H54 (cell line): Measurements from ENCODE around the gene BMF.
A peak's percentile ranks its signal among the peaks of the same experiment; 100 is the strongest.
"Not testable (repeated sequence)": the region's sequence is repeated elsewhere in the genome, so short reads cannot be mapped to it uniquely, and the experiment has no call there.

Source experiments
- DNase-seq: peaks from one replicate; pipeline ENCODE4 v3.0.0; 2011; ENCODE audit warnings: low spot score, mixed read lengths; ENCODE audit not compliant: insufficient read length
- FAIRE-seq: peaks from 3 replicates; lab custom pipeline; 2011; peaks lifted over from hg19 to GRCh38; lab: Jason Lieb, UNC
- POLR2A ChIP-seq: IDR thresholded peaks from 2 replicates; pipeline ENCODE4 v1.6.1; 2011; ENCODE audit warnings: low read depth, mild to moderate bottlenecking, low read length

BMF gene, protein sequence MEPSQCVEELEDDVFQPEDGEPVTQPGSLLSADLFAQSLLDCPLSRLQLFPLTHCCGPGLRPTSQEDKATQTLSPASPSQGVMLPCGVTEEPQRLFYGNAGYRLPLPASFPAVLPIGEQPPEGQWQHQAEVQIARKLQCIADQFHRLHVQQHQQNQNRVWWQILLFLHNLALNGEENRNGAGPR

DNA sequence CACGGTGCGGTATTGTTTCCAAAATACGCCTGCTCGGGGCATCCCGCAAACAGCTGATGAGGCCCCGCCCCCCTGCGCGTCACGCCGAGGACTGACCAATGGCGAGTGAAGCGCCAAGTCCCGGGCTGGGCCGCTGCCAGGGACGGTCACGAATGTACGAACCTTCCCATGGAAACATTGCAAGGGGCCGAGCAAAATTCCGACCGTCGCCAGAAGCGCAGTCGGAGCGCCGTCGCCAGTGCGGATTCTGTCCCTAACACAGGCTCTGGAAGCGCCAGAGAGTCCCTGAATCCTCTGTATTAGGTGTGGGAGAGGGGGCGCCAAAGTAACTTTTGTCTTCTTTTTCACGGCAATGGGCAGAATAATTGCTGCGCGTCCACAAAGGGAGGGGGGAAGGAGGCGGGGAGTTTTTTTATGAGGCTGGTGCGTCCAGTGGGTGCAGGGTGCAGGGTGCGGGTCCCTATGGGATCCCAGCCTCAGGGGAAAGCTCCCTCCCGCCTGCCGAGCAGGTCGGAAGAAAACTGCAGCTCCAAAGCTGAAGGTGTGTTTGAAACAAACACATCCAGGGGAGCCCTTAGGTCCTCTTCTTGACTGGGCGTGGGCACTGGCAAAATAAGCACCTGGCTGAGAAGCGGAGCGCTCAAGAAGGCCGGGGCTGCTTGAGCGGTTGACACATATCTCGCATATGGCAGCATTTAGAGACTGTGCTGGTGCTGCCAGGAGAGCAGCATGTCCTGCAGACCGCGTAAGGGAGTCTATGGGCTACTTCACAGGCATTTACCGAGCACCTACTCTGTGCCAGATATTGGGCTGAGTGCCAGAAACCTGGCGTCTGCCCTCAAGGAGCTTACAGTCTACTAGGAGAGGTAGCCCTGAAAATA is at the start of gene BMF:
Gene BMF, minus strand, starts transcription at position 25 of the 881 bp plus-strand sequence. CDS start 2,793 bp downstream, outside the sequence.
- FAIRE-seq, result peak; percentile 53
- no peak for TF ChIP-seq POLR2A
- peak; percentile 91 for DNase-seq

DNA sequence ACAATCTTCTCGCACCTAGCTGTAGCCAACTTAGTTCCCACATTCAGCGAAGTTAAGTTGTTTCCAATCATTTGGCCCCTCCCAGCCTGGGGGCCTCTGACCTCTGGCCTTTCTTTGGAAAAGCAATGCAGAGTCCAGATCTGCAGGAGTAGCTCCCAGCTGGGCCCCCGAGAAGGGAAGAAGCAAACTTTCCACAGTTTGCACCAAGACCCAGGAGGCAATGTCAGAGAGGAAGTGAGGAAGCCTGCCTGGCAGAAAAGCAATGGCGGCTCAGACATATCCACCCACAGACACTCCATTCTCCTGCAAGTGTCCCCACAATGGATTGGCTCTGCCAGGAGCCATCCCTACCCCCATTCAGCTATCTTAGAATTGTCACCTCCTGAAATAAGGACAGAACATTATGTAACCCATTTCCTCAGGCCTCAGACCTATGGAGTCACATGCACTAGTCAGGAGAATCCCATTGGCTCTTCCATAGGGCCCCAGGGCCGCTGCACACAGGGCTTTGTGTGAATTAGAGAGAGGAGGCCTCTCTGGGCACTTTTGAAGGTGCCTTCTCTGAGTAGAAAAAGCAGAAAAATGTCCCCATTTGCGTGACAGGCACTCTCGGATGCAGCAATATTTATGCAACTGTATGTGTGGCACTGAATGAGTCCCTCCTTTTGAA is 49.2 kb upstream of the BMF start:
- FAIRE-seq, result no peak
- no peak for DNase-seq
- no peak for TF ChIP-seq POLR2A

DNA sequence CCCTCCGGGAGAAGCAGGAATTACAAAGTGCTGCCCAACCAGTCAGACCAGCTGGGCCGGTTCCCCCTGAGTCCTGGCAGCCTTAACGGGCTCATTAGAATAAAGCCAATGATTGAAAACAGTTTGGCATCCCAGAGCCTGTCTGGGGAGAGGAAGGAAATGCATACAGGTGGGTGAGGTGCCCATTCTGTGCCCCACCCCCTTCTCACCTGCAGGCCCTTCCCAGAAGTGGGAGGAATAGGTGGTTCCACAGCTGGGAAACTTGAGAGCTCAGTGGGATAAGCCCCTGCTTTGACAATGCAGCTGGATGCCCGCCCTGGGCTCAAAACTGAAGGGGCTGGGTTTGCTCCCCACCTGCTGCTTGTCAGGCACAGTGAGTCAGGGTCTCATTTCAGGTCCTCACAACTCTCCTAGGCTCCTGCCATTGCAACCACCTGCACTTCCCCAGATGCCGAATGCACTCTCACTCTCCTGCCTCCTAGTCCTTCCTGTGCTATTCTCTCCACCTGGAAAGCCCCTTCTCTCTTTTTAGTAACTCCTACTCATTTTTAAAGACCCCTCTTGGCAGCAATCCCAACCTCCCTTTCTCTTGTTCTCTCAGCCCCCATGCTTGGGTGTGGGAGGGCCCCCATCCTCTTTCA is 46.7 kb upstream of the BMF start:
- DNase-seq, result no peak
- no peak for TF ChIP-seq POLR2A
- no peak for FAIRE-seq

DNA sequence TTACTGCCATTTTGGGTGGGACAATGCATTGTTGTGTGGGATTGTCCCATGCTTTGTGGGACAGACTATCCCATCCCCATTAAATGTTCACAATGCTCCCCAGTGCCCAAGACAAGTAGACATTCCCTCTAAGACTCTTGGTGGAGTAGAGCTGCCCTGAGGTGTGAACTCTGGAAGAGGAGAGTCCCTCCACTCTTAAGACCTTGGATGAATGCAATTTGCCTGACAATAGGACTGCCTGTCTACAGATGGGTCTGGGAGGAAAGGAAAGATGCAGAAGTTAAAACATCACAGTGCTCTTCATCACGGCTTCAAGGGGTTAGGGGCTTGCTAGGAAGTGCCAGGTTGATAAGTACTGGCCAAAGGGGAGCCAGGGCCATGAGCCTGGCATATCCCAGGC is 46.1 kb upstream of the BMF start:
- DNase-seq, FAIRE-seq: not testable (repeated sequence)

DNA sequence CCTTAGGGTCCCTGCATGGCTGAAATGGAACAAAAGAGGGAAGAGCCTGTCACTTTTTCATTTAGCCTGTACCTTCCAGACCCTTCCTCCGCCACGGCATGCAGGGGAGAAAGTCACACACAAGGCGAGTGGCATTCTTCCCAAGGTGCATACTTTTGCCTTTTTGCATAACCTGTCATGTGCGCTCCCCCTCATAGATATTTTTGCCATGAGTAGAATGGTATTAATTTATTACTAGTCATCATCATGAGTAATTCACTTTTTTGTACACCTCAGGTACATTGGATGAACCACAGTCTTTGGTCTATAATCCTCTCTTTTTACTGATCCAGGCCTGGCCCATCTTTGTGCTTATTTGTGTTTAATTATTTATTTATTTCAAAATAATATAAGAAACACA is 43.3 kb upstream of the BMF start:
- no peak for TF ChIP-seq POLR2A

DNA sequence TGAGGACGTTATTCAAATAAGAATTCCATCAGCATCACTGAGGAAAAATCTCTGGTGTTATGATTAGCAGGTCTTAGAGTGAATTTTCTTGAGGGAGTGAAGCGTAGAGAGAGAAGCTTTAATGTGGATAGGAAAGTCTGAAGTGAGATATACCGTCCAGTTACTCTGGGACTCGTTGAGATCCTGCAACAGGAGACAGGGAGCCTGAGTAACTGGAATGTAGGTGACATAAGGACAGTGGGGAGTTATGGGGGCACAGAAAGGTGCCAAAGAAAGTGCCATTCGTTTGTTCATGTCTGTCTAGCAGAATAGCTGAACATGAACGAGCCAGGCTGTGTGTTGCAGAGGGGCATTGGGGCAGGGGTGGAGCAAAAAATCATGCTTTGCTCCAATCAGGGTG is 42.8 kb upstream of the BMF start:
- TF ChIP-seq POLR2A, result no peak
- FAIRE-seq (no peak), DNase-seq (no peak)

More for the DNA sequence above, 43.3 kb upstream of the BMF start:
- no peak for DNase-seq
- FAIRE-seq, result no peak

DNA sequence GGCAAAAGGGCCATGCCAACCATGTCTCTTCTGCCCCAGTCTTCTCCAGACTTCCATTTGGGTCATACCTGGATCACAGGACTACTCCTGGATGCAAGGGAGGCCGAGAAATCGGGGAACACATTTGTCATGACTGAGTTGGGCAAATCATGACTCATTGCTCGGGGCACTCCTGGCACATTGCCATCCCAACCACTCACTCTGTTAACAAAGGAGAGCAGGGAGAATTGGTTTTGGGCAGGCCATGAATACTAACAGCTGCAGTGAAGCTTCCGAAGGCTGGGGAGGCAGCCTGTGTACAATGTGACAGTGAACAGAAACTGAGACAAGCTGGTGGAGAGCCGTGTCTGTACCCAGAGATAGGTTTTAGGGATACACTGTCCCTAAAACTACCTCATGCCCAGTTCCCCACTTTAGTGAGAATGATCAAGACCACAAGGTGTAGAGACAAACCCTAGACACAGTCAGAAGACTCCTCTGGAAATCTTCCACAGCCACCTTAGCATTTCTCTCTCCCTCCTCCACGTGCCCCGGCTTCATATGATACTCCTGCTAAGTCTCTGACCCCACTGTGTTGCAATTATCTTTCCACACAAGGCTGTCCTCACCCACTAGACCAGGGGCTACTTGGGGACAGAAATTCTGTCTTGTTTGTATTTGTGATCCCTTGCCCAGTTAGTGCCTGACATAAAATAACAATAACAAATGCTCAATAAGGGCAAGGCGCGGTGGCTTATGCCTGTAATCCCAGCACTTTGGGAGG is 41.7 kb upstream of the BMF start:
- no peak for TF ChIP-seq POLR2A
- DNase-seq, result peak; percentile 63
- FAIRE-seq, result peak; percentile 82

DNA sequence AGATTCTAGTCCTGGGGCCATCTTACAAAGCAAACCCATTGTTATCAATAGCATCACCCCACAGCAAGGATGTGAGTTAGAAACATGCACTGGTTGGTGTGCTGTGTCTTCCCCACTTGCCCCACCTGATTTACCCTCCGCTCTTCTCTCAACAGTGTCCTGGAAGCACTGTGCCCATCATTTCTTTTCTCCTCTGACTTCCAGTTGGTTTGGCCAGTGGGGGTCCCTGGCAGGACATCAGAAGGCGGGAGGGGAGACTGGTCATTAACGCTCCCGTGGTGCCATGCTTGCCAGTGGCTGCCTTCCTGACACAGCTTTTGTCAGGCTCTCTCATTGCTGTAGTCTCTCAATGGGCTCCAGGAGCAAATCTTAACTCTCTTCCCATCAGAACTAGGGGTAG is 40.7 kb upstream of the BMF start:
- FAIRE-seq (no peak), DNase-seq (no peak)
- TF ChIP-seq POLR2A, result no peak

DNA sequence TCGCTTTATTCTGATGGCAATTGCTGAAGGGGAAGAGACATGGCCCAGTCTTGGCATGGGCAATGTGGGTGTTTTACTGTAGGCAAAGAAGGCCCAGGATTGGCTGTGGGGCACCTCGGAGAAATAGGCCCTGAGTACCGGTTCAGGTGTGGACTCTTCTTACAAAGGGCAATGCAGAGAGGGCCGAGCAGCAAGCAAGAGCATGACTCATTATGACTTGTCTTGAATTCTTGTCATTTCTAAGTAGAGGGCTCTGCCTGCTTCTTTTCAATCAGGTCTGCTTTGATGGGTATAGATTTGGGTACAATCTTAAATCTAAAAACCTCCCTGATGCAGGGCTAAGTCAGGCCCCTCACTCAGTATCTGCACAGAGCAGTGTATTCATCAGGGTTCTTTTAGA is 37.4 kb upstream of the BMF start:
- FAIRE-seq, result peak; percentile 15
- no peak for TF ChIP-seq POLR2A
- DNase-seq, result peak; percentile 39

DNA sequence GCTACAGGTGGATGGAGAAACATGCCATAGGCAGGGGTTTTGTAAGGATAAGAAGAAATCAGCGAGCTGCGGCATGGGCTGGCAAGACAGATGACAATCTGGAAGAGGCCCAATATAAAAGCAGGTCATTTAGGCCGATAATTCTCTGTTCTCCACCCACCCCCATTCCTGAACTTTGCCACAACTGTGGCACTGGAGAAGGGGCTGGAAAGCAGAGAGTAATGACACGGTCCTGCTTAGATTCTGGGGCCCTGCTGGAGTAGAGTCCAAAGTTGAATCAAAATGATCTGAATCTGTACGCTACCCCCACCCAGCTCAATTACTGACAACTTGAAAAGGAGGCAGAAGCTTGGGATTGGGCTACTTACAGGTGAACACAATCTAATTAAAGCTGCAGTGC is 33.7 kb upstream of the BMF start:
- no peak for DNase-seq
- no peak for TF ChIP-seq POLR2A
- no peak for FAIRE-seq

DNA sequence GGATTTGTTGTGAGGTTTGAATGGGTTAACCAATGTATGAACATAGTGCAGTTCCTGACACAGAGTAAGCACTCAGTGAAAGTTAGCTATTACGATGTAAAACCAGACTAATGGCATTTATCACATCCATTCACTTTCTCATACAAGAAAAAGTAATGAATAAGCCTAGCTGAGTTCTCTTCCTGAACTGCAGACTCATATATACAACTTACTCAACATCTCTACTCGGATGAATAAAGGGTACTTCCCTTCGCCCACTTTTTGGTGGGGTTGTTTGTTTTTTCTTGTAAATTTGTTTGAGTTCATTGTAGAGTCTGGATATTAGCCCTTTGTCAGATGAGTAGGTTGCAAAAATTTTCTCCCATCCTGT is 29.5 kb upstream of the BMF start:
- FAIRE-seq, DNase-seq: not testable (repeated sequence)

DNA sequence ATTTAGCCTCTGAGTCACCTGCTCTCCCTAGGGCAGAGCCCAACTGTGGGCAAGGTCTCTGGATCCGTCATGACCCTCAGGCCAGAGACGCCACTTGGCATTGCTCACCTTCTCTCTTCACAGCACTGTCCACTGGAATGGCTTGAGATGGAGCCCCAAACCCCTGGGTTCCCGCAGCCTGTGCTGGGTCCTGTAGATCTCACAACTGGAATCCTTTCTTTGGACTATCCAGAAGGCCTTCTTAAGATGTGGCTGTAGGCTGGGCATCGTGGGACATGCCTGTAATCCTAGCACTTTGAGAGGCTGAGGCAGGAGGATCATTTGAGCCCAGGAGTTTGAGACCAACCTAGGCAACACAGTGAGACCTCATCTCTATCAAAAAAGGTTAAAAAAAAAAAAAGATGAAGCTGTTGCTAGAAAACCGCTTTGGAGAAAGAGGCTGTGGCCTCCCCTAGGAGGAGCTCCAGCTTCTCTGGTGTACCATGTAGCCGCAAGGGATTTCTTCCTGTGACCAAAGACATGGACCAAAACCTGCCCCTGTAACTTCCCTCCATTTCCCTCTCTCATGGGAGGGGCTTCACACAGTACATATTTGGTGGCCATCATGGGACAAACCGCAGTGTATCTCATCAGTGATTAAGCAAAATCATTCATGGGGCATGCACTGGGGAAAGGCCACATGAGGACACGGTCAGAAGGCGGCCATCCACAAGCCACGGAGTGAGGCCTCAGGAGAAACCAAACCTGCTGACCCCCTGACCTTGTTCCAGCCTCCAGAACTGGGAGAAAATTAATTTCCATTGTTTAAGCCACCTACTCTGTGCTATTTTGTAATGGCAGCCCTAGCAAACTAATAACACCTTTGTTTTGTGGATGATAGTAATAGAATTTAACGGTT is 28.9 kb upstream of the BMF start:
- FAIRE-seq, result no peak
- no peak for DNase-seq
- TF ChIP-seq POLR2A, result no peak
